CD4-positive, alpha-beta T cell treated with Interleukin-21 for 1 hour (primary cell): ENCODE data around the gene SRGAP2C.
A peak's percentile ranks its signal among the peaks of the same experiment; 100 is the strongest.
"Not testable (repeated sequence)": the region's sequence is repeated elsewhere in the genome, so short reads cannot be mapped to it uniquely, and the experiment has no call there.

Experiments used
- DNase-seq: peaks from one replicate; pipeline ENCODE4 v3.0.0-alpha.2; 2020

Gene SRGAP2C

DNA sequence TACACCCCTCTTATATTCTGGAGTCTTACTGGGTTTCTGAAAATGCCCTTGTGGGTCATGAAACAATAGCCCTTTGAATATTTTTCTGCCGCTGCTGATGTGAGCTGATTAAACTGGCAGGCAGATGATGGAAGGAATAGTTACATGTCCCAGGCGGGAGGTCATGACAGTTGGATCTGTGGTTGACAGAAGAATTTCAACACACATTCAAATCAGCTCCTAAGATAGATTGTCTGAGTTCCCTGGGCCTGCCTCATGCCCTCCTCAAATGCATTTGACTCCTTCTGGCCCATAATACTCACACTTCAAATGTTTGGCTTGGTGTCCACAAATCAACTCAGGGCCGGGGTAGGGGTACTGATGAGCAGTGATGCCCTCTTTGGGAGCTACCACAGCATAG, 161.9 kb downstream of the SRGAP2C start:
- not testable (repeated sequence) for DNase-seq

DNA sequence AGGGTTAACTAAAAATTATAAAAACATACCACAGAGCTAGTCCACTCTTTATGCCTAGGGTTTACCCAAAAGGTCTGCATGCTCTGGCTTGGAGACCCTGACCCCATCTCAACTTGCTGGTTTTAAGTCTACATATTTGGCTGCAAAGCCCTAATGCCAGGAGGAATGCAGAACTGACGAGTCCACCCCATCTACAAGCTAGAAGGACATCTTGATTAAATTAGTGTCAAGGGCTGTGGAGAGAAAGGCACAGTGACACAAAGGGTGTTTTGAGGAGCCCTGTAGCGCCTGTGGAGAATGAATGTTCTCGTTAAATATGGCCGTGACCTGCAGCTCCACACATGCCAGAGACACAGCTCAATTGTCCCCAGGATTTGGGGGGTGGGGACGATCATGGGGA, 162.7 kb downstream of the SRGAP2C start:
- DNase-seq: not testable (repeated sequence)

DNA sequence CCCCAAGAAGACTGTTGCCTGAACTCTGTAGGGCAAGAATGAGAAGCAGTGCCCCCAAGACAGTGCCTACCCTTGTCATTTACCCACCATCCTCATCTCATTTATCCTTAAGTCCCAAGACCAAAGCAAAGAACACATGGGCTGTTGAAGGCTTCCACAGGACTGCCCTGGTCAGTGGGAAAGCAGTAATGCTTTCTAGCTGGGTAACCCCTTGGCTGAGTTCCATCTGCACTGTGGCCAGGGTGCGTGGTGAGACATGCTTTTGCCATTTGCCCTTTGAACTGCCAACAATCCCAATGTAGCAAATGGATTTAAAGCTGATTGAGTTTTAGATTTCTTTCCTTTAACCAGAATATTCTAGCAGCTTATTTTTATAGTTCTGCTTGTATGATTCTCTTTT, 163.3 kb downstream of the SRGAP2C start:
- not testable (repeated sequence) for DNase-seq

DNA sequence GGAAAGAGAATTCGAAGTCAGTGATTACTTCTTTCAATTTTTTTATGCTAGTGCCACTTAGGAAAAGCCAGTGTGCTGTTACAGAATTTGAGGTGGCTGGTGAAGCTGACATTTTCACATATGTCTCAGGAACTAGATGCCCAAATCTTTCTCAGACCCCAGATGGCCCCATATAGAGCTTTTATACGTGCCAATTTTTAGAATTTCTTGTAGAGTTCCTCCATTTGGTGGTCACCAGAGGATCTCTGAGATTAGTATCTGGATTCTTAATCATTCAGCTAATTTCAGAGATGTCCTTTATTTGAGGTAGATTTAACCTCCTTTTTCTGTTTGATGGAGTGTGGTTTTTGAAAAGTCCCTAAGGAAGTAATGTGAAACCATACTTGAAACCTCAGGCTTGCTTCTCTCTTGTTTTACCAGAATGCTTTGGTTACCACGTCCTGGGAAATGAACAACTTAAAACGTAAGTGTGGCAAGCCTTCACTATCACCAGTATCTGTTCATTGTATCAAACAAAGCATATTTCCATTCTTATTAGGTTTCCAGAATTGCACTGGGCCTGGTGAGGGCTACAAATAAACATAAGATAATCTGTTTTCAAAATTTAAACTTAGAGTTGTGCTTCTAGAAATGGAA, 164.7 kb downstream of the SRGAP2C start:
- not testable (repeated sequence) for DNase-seq

DNA sequence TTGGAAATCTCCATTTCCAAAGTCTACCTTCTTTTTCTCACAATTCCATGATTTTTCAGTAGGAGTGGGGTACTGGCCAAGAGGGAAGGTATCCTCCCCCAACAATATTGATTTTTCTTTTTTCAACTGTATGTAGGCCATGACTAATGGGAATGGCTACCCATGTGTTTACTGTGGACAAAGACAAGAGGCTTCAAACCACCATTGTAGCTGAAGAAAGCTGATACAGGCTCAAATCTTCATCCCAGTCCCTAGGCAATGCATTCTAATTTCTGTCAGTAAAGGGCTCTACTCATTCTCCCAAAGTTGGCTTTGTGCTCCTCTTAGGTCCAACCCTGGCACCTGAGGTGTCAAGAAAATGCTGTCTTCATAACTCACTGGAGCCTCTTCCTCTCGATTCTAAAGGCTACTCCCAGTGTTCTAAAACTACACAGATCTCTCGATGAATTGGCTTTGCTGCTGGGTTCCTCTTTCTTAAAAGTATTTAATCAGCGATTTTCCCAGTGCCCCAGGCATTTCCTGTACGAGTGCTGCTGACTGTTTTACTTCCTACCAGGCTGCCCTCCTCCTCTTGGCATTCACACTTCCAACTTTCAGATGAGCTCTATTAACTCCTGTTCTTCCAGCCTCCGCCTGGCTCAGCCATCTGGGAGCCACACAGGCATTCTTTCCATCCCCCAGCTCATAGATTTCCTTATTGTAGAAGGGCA, 171.1 kb downstream of the SRGAP2C start:
- not testable (repeated sequence) for DNase-seq

DNA sequence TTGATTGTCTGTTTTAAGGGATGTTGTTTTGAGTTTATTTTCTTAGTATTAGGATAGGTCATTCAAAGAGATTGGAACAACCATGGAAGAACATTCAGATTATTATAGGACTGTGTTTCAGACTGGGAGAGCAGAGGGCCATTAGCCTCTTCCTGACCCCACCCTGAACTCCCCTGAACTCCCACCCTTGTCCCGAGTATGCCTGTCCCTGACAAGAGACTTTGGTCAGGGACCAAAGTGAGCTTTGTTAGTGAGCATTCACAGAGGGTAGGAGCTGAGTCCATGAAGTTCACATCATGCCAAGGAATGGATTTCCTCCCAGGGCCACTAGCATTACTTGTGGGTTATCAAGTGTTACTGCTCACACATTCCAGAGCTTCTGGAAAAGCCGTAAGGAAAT, 172.0 kb downstream of the SRGAP2C start:
- not testable (repeated sequence) for DNase-seq

DNA sequence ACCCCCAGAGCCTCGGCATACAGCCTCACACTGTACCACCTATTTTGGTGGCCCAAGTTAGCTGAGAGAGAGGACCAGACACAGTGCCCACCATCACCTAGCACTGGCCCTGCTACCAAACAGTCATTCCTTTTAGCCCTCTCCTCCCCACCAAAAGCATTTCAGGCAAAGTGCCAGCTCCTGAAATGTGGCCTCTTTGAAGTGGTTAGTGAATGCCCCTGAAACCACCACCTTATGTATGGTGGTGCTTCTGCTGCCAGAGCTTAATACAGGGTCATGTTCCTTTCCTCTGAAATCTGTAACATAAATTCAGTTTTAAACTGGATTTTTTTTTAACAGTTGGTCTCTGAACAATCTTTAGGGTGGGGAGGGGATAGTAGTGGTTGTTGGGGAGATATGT, 175.8 kb downstream of the SRGAP2C start:
- DNase-seq: not testable (repeated sequence)

DNA sequence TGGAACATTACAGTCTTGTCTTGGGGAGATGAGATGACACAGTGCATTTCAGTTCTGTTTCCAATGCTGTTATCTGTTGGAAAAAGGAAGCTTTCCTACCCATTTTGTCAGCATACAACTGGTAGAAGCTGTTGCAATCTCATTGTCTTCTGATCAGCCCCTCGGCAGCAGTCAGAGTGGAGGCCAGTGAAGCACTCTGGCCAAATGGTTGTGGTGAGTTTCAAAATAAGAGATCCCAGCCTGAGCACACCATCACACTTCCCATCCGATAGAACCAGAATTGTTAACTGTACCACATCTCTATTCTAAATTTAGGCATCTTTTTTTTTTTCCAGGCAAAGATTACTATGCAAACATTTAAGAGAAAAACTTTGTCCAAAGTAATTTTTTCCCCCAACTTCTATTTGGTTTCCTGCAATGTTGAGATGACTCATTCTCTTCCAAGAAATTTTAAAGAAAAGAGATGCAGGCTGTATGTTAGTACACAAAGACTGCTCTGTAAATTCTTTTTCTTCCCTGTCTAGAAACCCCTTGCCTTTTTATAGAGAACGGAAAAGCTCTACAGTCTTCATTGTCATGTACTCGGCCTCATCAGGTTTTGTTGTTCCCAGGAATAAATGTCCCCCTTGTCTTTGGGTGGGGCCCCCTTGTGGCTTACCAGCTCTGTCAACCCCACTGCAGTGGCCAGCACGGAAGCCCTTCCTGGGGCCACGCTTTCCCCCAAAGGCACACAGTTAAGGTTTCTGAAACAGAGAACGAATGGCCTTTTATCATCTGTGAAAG, 176.9 kb downstream of the SRGAP2C start:
- not testable (repeated sequence) for DNase-seq

DNA sequence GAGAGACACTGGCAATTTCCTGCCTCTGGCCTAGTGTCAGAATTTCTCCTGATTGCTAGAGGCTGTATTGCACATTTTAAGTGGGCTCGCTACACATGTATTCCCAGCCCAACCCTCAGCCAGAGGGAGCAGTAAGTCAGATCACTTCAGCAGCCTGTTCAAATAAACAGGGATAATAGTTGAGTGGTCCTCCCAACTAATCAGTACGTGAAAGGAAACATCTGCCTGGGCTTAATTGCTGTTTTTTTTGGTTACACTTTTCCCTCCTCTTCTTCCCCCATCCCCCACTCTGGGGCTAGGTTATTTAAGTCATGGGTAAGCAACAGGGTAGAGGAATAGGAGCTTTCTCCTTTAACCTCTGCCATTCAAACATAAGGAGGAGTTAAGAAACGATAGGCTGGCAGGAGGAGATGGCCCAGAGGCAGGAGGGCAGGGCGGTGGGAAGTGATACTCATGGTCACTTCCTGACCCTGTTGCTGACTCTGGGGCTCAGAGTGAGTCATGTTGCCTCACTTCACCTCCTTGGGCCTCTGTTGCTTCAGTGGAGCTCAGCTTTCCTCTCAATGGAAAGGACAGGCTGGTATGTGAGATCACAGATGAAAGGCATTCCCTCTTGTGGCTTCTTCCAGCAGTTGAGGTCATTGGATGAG, 177.6 kb downstream of the SRGAP2C start:
- DNase-seq: peak; percentile 7

DNA sequence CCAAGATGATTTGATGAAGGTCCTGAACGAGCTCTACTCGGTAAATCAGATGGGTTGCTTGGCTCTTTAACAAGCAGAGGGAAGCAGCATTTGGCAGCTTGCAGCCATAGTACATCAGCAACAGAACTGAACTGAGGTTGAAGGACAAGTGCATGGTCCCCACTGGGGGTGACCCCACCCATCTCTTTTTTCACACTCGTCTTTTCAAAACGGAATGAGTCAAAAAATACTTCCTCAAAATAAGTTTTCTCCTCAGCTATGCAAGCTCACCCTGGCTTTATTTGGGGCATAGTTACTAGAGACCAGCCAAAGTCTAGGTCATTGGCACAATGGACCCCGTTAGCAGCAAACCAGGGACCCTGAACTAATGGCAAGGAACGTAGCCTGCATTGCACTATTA, 180.5 kb downstream of the SRGAP2C start:
- DNase-seq: not testable (repeated sequence)

DNA sequence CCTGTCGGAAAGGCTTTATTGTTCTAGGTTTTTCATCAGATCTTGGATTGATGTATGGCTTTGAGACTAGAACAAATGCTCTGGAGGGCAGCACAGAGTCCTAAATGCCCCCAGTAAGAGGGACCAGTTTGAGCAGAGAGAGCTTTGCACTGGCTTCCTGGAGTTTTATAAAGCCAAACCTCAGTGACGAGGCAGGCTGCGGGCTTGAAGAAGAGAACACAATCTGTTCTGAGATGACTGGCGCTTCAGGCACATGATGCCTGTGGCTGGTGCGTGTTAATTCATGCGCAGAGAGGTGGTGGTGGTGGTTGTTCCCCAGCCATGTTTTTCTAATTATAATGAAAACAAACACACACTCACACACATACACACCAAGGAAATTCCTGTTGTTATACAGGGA, 180.9 kb downstream of the SRGAP2C start:
- DNase-seq: peak; percentile 62

DNA sequence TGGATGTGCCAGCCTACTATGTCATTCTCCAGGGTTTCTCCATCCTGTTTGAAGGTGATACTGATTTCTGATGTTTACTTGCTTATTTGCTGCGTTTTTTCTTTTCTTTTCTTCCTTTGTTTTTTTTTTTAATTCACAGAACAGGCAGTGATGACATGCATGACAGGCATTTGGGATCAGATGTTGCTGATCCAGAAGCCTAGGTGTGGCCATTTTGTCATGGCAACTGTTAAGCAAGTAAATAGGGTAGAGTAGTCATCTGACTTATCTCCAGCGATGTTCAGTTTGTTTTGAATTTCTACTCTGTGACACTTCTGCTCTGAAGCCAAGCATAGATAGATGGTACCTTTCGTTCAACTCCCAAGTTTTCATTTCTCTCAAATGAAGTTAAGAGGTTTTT, 181.4 kb downstream of the SRGAP2C start:
- not testable (repeated sequence) for DNase-seq

DNA sequence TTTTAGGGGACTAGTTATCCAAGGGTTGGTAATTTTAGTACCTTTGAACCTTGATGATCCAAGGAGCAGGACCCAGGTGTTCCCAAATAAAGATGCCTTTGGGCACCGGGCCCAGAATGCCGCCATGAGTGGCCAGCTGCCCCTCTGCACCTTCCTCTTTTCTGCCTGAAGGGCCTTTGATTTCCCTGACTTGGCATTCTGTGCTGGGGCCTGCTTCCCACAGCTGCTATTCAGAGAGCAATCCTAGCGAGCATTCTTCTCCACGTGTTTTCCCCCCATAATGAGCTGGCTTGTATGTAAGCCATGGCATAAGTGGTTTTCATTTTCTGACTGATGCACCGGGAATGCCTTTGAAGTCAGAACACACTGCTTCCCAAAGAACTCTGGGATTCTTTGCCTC, 184.1 kb downstream of the SRGAP2C start:
- DNase-seq: not testable (repeated sequence)

DNA sequence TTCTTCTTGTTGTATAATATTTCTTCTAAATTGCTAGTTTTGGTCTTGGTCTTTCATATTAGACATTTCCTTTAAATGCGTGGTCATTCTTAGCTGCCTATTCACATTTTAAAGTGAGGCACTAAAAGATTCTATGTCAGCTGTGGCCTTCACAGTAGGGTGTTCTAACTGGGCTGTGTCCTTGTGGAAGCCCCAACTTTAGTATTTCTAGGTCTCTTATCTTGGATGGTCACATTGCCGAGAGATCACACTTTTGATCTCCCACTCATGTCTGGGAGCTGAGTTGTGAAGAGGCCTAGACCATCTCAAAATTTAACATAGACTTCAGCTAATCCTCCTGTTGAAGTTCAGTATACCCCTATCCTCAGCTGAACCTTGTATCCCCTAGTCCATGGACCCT, 185.2 kb downstream of the SRGAP2C start:
- DNase-seq: not testable (repeated sequence)

DNA sequence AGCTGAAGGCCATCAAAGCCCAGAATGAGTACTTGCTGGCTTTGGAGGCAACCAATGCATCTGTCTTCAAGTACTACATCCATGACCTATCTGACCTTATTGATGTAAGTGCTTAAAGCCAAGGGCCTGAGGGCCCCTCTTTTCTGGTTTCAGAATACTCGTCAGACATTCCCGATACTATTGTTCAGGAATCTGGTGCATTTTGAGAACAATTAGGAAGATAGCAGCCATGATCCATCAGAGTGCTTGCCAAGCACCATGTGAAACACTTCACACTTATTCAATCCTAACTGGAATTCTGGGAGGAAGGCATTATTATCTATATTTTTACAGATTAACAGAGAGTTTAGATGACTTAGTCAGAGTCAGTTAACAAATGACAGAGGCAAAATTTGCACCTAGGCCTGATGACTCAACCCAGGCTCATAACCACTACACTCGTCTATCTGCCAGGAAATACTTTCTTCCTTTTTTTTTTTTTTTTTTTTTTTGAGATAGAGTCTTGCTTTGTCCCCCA, 190.1 kb downstream of the SRGAP2C start:
- DNase-seq: not testable (repeated sequence)

DNA sequence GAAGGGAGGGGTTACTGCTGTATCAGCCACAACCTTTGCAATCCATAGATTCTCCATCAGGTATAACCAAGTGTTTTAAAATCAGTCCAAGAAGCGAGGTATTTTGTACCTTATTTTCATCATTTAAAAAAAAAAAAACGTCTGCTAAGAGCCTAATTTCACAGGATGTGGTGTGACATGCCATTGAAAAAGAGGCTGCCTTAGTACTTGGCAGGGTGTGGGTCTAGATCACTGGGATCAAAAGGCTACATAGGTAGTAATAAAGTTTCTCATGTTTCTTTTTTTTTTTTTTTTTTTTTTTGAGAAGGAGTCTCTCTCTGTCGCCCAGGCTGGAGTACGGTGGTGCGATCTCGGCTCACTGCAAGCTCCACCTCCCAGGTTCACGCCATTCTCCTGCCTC, 192.2 kb downstream of the SRGAP2C start:
- DNase-seq: not testable (repeated sequence)

DNA sequence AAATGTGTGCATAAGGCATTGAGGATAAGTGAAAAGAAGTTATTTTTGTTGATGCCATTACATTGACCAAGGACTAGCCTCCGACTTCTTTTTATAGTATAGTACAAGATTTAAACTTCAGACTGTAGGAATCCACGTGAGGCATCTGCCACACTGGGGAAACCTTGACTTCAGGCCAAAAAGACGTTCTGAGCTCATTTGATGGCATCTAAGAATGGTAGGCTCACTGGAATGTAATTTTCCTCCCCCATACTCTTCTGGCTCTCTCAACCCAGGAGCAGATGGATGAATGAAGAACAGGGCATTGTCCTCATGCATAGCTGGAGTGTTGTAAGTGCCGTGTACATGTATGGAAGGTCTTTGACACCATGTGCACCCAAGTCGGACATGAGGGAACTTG, 194.0 kb downstream of the SRGAP2C start:
- DNase-seq: not testable (repeated sequence)

DNA sequence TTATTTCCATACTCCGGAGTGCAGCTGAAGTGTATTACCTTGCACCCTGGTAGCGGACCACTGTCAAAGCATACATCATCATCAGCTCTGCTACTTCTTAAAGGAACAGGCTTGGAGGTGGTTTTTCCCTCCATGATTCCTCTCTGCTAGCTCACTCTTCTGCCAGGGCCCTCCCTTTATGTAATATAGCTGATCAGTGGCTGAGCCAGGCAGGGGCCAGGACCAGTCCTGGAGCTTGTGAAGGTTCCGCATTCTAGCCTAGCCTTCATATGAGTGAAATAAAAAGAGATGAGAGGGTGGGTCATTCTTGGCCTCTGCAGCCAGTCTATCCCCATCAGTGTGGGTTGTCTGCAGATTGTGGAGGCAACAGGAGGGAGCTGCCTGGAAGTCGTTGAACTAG, 200.0 kb downstream of the SRGAP2C start:
- DNase-seq: not testable (repeated sequence)

DNA sequence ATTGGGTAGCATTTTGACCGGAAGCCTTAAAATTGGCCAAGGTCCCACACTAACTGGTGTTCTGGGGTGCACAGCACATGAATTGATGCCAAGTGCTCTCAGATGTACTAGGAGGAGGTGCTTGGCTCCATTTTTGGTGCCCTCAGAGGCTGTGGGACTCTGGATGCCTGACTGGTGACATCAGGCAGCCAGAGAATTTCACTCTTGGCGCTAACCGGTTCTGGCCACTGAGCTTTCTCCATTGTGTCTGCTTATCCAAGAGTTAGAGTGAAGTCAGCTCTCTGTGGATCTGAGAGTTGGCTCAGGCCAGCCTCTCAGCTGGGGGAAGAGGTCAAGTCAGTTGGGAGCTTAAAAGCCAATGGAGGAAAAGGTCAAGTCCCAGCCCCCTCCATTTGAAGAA, 200.4 kb downstream of the SRGAP2C start:
- not testable (repeated sequence) for DNase-seq

DNA sequence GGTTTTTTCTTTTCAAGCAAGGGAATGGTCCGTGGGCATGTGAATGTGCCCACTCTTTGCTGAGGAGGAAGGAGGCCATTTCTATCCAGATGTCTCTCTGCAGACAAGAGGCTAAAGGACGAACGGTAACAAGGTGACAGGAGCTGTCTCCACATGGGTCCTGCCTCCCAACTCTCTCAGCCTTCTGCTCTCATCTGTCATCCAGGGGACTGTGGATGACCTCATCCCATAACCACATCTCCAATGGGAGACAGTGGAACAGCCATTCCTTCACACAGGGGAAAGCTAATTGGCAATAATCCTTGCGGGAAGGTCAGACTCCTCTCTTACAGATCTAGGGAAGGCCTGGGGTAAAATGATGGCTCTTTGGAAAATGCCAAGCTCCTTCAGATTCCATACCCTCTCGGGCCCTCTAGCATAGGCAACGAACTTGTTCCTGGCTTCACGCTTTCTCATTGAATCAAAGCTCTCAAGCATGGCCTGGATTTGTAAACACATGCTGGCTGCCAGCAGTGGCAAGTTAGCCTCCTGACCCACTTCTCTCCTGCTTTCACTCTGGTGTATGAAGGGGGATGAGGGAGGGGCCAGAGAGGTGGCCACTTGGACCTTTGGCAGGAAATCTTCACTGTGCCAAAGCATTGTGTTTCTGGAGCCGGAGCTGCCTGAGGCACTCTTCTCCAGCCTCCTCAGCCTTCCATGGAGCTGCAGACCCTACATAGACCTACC, 201.0 kb downstream of the SRGAP2C start:
- not testable (repeated sequence) for DNase-seq

DNA sequence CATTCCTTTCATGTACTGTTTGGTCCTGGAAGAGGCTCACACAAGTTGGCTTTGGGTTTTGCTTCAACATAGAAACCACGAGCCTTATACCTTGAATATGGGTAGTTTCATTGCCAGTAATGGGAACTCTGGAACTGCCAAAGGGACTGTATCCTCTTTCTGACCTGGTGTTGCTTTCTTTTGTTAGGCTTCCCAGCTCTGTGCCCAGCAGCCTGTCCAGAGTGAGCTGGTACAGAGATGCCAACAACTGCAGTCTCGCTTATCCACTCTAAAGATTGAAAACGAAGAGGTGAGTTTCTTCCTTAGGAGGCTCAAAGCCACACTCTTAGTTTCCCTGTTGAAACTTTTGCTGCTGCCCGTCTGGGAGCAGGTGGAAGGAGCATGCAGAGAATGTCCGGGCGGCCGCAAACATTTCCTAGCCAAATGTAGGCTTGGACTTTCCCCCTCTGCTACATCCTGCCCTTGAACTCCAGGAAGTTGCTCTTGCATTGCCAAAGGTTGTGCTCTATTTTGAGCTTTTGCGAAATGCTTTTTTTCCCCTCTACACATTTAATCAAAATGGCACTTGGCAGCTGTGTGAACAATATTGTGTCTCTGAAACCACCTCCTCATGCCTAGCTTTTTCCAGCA, 201.7 kb downstream of the SRGAP2C start:
- not testable (repeated sequence) for DNase-seq
